ENCODE results near the gene CACNA2D2.

The CACNA2D2 gene

GRCh38 chr3:50322115-50322385, 181.4 kb downstream of the CACNA2D2 start:
- TF ChIP-seq CTCF (IDR thresholded peaks at IDR 0.05; ENCODE audit: low read depth, low read length, missing control alignments), result no peak
- H3K4me3 ChIP-seq (replicated peaks; ENCODE audit: low read depth, low read length), result peak overlapping the region; percentile 86
- no peak for DNase-seq (ENCODE audit: extremely low read depth, low read depth)

GRCh38 chr3:50321336-50322114, 181.9 kb downstream of the CACNA2D2 start:
- peak overlapping the region; percentile 86 for H3K4me3 ChIP-seq (replicated peaks; ENCODE audit: low read depth, low read length)
- no peak for DNase-seq (ENCODE audit: extremely low read depth, low read depth)

GRCh38 chr3:50320853-50321335, 182.5 kb downstream of the CACNA2D2 start:
- no peak for TF ChIP-seq CTCF (IDR thresholded peaks at IDR 0.05; ENCODE audit: low read depth, low read length, missing control alignments)
- peak overlapping the region; percentile 86 for H3K4me3 ChIP-seq (replicated peaks; ENCODE audit: low read depth, low read length)
- no peak for DNase-seq (ENCODE audit: extremely low read depth, low read depth)

More at GRCh38 chr3:50321336-50322114, 181.9 kb downstream of the CACNA2D2 start:
- peak; percentile 39 for TF ChIP-seq CTCF (IDR thresholded peaks at IDR 0.05; ENCODE audit: low read depth, low read length, missing control alignments)

GRCh38 chr3:50319894-50320625, 183.4 kb downstream of the CACNA2D2 start:
- DNase-seq (ENCODE audit: extremely low read depth, low read depth), result no peak
- no peak for TF ChIP-seq CTCF (IDR thresholded peaks at IDR 0.05; ENCODE audit: low read depth, low read length, missing control alignments)
- peak overlapping the region; percentile 86 for H3K4me3 ChIP-seq (replicated peaks; ENCODE audit: low read depth, low read length)

- H3K4me3 ChIP-seq (replicated peaks; ENCODE audit: low read depth, low read length), result no peak overlapping the region
- no peak for TF ChIP-seq CTCF (IDR thresholded peaks at IDR 0.05; ENCODE audit: low read depth, low read length, missing control alignments)
- no peak for DNase-seq (ENCODE audit: extremely low read depth, low read depth)
Measured at GRCh38 chr3:50319181-50319893, 184.1 kb downstream of the CACNA2D2 start.

- TF ChIP-seq CTCF (IDR thresholded peaks at IDR 0.05; ENCODE audit: low read depth, low read length, missing control alignments), result no peak
- DNase-seq (ENCODE audit: extremely low read depth, low read depth), result no peak
- H3K4me3 ChIP-seq (replicated peaks; ENCODE audit: low read depth, low read length), result no peak overlapping the region
Measured at GRCh38 chr3:50318615-50319014, 184.8 kb downstream of the CACNA2D2 start.
